GM12875 (cell line): Measurements from ENCODE around the gene CDHR2.
A peak's percentile ranks its signal among the peaks of the same experiment; 100 is the strongest.

Experiments used
- H3K4me3 ChIP-seq: one replicate; pipeline ENCODE4 v1.5.1; 2011; ENCODE audit warnings: low read depth, low read length, control low read depth
- CTCF ChIP-seq: IDR thresholded peaks from 2 replicates; pipeline ENCODE4 v1.5.1; 2011; ENCODE audit warnings: low read depth, mild to moderate bottlenecking, control low read depth, inconsistent platforms, low read length, moderate library complexity, borderline replicate concordance; ENCODE audit not compliant: insufficient read depth

CDHR2 gene

GRCh38 chr5:176536902-176537553 lies 12.1 kb upstream of the CDHR2 start, which contains the start of gene RNF44:
TSS of gene RNF44 (minus strand) at chr5:176537402. CDS start at chr5:176532472, 4,930 bp downstream.
- H3K4me3 ChIP-seq: peak within 1 kb of the TSS; percentile 80
- TF ChIP-seq CTCF: no peak

- H3K4me3 ChIP-seq: peak overlapping the region; percentile 80
- no peak for TF ChIP-seq CTCF
Observed at GRCh38 chr5:176537554-176538229, 11.4 kb upstream of the CDHR2 start.

GRCh38 chr5:176538230-176538988 lies 10.7 kb upstream of the CDHR2 start:
- TF ChIP-seq CTCF: no peak
- peak overlapping the region; percentile 36 for H3K4me3 ChIP-seq

- no peak for TF ChIP-seq CTCF
- no peak overlapping the region for H3K4me3 ChIP-seq
Observed at GRCh38 chr5:176538989-176539384, 10.2 kb upstream of the CDHR2 start.

GRCh38 chr5:176540476-176540899 lies 8.7 kb upstream of the CDHR2 start:
- H3K4me3 ChIP-seq: no peak overlapping the region
- no peak for TF ChIP-seq CTCF

GRCh38 chr5:176540956-176541337 lies 8.2 kb upstream of the CDHR2 start:
- H3K4me3 ChIP-seq: no peak overlapping the region
- no peak for TF ChIP-seq CTCF
